Ishikawa (cell line): Measurements from ENCODE around the gene AARS2.

Experiments
- CEBPB ChIP-seq: IDR thresholded peaks from 2 replicates; pipeline ENCODE4 v1.6.1; 2012
- EGR1 ChIP-seq: IDR thresholded peaks from 2 replicates; pipeline ENCODE4 v1.6.1; 2012
- EP300 ChIP-seq: IDR thresholded peaks from 2 replicates; pipeline ENCODE4 v1.6.1; 2012; ENCODE audit warnings: borderline replicate concordance
- FOXM1 ChIP-seq: IDR thresholded peaks from 2 replicates; pipeline ENCODE4 v1.6.1; 2012; ENCODE audit warnings: low read depth, borderline replicate concordance
- NFIC ChIP-seq: IDR thresholded peaks from 2 replicates; pipeline ENCODE4 v1.6.1; 2012
- RAD21 ChIP-seq: IDR thresholded peaks from 2 replicates; pipeline ENCODE4 v1.6.1; 2012; ENCODE audit warnings: low read depth
- TAF1 ChIP-seq: IDR thresholded peaks from 2 replicates; pipeline ENCODE4 v1.6.1; 2012; ENCODE audit warnings: low read depth, mild to moderate bottlenecking
- TCF12 ChIP-seq: IDR thresholded peaks from 2 replicates; pipeline ENCODE4 v1.6.1; 2012; ENCODE audit warnings: low read depth
- TEAD4 ChIP-seq: IDR thresholded peaks from 2 replicates; pipeline ENCODE4 v1.6.1; 2012
- YY1 ChIP-seq: IDR thresholded peaks from 2 replicates; pipeline ENCODE4 v1.6.1; 2012; ENCODE audit warnings: low read depth
- ZBTB7A ChIP-seq: IDR thresholded peaks from 2 replicates; pipeline ENCODE4 v1.6.1; 2012; ENCODE audit warnings: low read depth
- TF ChIP-seq, protein P1 (sequence below): IDR thresholded peaks from 2 replicates; pipeline ENCODE4 v1.6.1; 2012
- TF ChIP-seq, protein P2 (sequence below): IDR thresholded peaks from 2 replicates; pipeline ENCODE4 v1.6.1; 2012
- TF ChIP-seq, protein P3 (sequence below): IDR thresholded peaks from 2 replicates; pipeline ENCODE4 v1.6.1; 2012; ENCODE audit warnings: low read depth, mild to moderate bottlenecking

Gene AARS2

DNA sequence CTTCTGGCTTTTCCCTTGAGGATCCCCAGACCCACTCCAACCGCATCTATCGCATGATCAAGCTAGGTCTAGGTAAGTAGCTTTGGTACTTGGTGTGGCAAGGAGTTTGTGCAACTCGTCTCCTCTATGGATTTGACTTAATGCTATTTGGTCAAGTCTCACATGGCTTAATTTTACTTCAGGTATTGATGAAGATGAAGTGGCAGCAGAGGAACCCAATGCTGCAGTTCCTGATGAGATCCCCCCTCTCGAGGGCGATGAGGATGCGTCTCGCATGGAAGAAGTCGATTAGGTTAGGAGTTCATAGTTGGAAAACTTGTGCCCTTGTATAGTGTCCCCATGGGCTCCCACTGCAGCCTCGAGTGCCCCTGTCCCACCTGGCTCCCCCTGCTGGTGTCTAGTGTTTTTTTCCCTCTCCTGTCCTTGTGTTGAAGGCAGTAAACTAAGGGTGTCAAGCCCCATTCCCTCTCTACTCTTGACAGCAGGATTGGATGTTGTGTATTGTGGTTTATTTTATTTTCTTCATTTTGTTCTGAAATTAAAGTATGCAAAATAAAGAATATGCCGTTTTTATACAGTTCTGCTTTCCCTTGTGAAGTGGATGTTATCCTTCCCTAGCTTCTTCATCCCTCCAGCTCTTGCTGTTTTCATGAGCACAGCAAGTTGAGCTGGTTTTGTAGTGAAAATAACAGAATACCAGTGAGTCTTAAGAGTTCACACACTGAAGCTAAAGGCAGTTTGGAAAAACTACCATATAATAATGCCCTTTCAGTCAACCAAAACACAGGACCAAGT lies 59.6 kb downstream of the AARS2 start:
- TF ChIP-seq, protein P1, sequence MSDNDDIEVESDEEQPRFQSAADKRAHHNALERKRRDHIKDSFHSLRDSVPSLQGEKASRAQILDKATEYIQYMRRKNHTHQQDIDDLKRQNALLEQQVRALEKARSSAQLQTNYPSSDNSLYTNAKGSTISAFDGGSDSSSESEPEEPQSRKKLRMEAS = no peak
- TF ChIP-seq EP300 (no peak), TAF1 (no peak), YY1 (no peak), FOXM1 (no peak), NFIC (no peak), ZBTB7A (no peak)
- TF ChIP-seq, protein P2, sequence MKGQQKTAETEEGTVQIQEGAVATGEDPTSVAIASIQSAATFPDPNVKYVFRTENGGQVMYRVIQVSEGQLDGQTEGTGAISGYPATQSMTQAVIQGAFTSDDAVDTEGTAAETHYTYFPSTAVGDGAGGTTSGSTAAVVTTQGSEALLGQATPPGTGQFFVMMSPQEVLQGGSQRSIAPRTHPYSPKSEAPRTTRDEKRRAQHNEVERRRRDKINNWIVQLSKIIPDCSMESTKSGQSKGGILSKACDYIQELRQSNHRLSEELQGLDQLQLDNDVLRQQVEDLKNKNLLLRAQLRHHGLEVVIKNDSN = no peak
- TF ChIP-seq, protein P3, sequence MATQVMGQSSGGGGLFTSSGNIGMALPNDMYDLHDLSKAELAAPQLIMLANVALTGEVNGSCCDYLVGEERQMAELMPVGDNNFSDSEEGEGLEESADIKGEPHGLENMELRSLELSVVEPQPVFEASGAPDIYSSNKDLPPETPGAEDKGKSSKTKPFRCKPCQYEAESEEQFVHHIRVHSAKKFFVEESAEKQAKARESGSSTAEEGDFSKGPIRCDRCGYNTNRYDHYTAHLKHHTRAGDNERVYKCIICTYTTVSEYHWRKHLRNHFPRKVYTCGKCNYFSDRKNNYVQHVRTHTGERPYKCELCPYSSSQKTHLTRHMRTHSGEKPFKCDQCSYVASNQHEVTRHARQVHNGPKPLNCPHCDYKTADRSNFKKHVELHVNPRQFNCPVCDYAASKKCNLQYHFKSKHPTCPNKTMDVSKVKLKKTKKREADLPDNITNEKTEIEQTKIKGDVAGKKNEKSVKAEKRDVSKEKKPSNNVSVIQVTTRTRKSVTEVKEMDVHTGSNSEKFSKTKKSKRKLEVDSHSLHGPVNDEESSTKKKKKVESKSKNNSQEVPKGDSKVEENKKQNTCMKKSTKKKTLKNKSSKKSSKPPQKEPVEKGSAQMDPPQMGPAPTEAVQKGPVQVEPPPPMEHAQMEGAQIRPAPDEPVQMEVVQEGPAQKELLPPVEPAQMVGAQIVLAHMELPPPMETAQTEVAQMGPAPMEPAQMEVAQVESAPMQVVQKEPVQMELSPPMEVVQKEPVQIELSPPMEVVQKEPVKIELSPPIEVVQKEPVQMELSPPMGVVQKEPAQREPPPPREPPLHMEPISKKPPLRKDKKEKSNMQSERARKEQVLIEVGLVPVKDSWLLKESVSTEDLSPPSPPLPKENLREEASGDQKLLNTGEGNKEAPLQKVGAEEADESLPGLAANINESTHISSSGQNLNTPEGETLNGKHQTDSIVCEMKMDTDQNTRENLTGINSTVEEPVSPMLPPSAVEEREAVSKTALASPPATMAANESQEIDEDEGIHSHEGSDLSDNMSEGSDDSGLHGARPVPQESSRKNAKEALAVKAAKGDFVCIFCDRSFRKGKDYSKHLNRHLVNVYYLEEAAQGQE = no peak

DNA sequence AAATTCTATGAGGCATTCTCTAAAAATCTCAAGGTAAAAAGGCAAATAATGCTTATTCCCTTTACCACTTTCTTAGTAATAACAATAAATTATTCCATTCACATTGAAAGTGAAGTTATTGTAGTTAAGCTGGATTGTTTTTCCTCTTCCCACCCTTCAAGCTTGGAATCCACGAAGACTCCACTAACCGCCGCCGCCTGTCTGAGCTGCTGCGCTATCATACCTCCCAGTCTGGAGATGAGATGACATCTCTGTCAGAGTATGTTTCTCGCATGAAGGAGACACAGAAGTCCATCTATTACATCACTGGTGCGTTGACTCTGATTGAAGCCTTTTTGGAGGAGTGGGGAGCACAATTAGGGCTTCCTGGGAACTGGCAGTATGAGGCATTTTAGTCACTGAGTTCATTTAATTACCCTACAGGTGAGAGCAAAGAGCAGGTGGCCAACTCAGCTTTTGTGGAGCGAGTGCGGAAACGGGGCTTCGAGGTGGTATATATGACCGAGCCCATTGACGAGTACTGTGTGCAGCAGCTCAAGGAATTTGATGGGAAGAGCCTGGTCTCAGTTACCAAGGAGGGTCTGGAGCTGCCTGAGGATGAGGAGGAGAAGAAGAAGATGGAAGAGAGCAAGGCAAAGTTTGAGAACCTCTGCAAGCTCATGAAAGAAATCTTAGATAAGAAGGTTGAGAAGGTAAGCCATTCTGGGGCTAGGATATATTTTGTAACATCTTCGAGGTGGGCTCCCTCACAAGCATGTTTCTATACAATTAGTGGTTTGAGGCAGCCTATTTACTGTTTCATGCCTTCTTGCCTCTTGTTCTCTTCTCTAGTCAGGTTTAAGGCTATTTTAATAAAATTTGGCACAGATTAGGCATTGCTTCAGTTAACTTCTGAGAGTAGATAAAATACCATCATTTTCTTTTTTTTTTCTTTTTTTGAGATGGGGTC lies 61.3 kb downstream of the AARS2 start:
- TF ChIP-seq, protein P3 = no peak
- TF ChIP-seq TEAD4 = no peak
- TF ChIP-seq, protein P1 = no peak
- TF ChIP-seq NFIC = no peak
- TF ChIP-seq, protein P2 = no peak
- TF ChIP-seq CEBPB = no peak
- TF ChIP-seq EP300 = no peak
- no peak for TF ChIP-seq EGR1
- TF ChIP-seq YY1 = no peak

DNA sequence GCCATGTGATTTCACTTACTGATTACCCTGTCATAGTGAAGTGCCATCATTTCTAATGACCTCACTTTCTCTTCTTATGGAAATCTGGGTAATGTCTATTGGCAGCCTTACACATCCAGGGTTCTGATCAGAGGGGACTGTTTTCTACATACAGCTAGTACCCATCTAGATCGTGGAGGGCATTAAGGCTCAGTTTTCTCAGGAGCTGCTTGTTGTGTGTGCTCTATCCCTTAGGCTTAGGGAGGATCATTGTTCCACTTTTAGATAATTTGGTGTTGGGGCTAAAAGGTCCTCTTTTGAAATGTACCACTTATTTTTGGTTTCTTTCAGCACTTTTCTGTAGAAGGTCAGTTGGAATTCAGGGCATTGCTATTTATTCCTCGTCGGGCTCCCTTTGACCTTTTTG lies 62.4 kb downstream of the AARS2 start:
- TF ChIP-seq, protein P3 = no peak
- TF ChIP-seq, protein P1 = no peak
- TF ChIP-seq RAD21 (no peak), ZBTB7A (no peak), EP300 (no peak), CEBPB (no peak), YY1 (no peak), TCF12 (no peak), FOXM1 (no peak), EGR1 (no peak), NFIC (no peak), TAF1 (no peak)
- TF ChIP-seq, protein P2 = no peak
